HepG2 (cell line): Measurements from ENCODE around the gene ECHS1. TPM values are rescaled to one million over a fixed set of nuclear protein-coding genes. Genes with fewer than 3 reads are reported as not detected.

Experiments used
- GFI1 ChIP-seq: sonication (generic); formaldehyde crosslinking; IDR thresholded peaks from 2 replicates; pipeline ENCODE4 v1.5.0; 2020; ENCODE audit warnings: missing genetic modification reagents, mild to moderate bottlenecking, borderline replicate concordance
- HNF1A ChIP-seq, 2 experiments: sonication (generic) in 1 of 2; formaldehyde crosslinking in 1 of 2; IDR thresholded peaks; 2 replicates each; pipeline versions ENCODE4 v1.4.0 to v1.6.1; 2016 to 2020; ENCODE audit warnings: borderline replicate concordance in 1 of 2, low read depth in 1 of 2, mild to moderate bottlenecking in 1 of 2, missing genetic modification reagents in 1 of 2
- MEIS1 ChIP-seq: sonication (generic); formaldehyde crosslinking; IDR thresholded peaks from 2 replicates; pipeline ENCODE4 v1.9.0; 2021; ENCODE audit warnings: mild to moderate bottlenecking, missing genetic modification reagents, moderate library complexity, borderline replicate concordance
- NR1H2 ChIP-seq: sonication (generic); formaldehyde crosslinking; IDR thresholded peaks from 2 replicates; pipeline ENCODE4 v1.8.1; 2022; ENCODE audit warnings: low read depth, missing genetic modification reagents, borderline replicate concordance
- POGK ChIP-seq: sonication (generic); formaldehyde crosslinking; conservative IDR thresholded peaks from 2 replicates; pipeline ENCODE4 v1.8.0; 2022; ENCODE audit warnings: mild to moderate bottlenecking, moderate library complexity, missing genetic modification reagents
- SOX6 ChIP-seq, 2 experiments: fragments of 450-650 bp in 1 of 2; sonication (generic) in 1 of 2; formaldehyde crosslinking in 1 of 2; IDR thresholded peaks; 2 replicates each; pipeline versions ENCODE4 v1.4.0 to v1.6.1; 2017 to 2020; ENCODE audit warnings: antibody characterized with exemption in 1 of 2, mild to moderate bottlenecking in 1 of 2, missing genetic modification reagents in 1 of 2
- TCF12 ChIP-seq, 2 experiments: fragments of 450-650 bp in 1 of 2; sonication (generic) in 1 of 2; formaldehyde crosslinking in 1 of 2; IDR thresholded peaks; 2 replicates each; pipeline versions ENCODE4 v1.6.1 to v1.8.0; 2017 to 2022; ENCODE audit warnings: antibody characterized with exemption in 1 of 2, mild to moderate bottlenecking in 1 of 2, missing genetic modification reagents in 1 of 2, moderate library complexity in 1 of 2
- ZBTB39 ChIP-seq: sonication (generic); formaldehyde crosslinking; IDR thresholded peaks from 2 replicates; pipeline ENCODE4 v1.5.0; 2020; ENCODE audit warnings: missing genetic modification reagents
- ZBTB7A ChIP-seq: sonication (generic); formaldehyde crosslinking; IDR thresholded peaks from 2 replicates; pipeline ENCODE4 v1.8.0; 2022; ENCODE audit warnings: mild to moderate bottlenecking, missing genetic modification reagents
- ZNF318 ChIP-seq: sonication (generic); formaldehyde crosslinking; IDR thresholded peaks from 2 replicates; pipeline ENCODE4 v1.4.0; 2020; ENCODE audit warnings: mild to moderate bottlenecking, missing genetic modification reagents
- ZNF816 ChIP-seq: sonication (generic); formaldehyde crosslinking; IDR thresholded peaks from 2 replicates; pipeline ENCODE4 v1.8.0; 2022; ENCODE audit warnings: missing genetic modification reagents, mild to moderate bottlenecking, borderline replicate concordance
- polyA plus RNA-seq, 8 experiments: library from polyadenylated mRNA; depleted of rRNA in 3 of 8; stranded (reverse) in 7 of 8; unstranded in 1 of 8; fragments of >200 nt; fragmentation: Illumina TruSeq in 4 of 8; extraction: Trizol in 4 of 8; gene quantifications; 2 replicates each; pipeline versions ENCODE4 v1.2.1 to v1.2.3, GENCODE V29; 2011 to 2016; ENCODE audit warnings: low read depth in 4 of 8, missing spikeins in 1 of 8, mixed read lengths in 1 of 8; ENCODE audit not compliant: insufficient read depth in 1 of 8
- total RNA-seq, 5 experiments: library from RNA; depleted of rRNA; stranded (reverse); fragments of >200 nt; fragmentation: Illumina TruSeq; extraction: Trizol; gene quantifications; 2 replicates each; pipeline ENCODE4 v1.2.3, GENCODE V29; 2016; ENCODE audit warnings: low read depth in 1 of 5

ECHS1 gene
- total and polyA plus RNA-seq, 2 of the 13 experiments (the other 11 are each of a cell fraction or from before 2014, with no cell fraction given), result 32.7 to 195 TPM

GRCh38 chr10:133358925-133359310 is 14.2 kb downstream of the ECHS1 start (continued):
- TF ChIP-seq ZBTB39 (CRISPR knock-in tag) (no peak), NR1H2 (CRISPR knock-in tag) (no peak), ZNF318 (CRISPR knock-in tag) (no peak), GFI1 (no peak), SOX6 (IDR thresholded peaks at IDR 0.05) (no peak), SOX6 (CRISPR knock-in tag; IDR thresholded peaks at IDR 0.05) (no peak; the same call in 1 of the 2 replicates), MEIS1 (CRISPR knock-in tag) (0 out of 2 replicates have a peak, but pooled peaks have one; percentile 3), TCF12 (IDR thresholded peaks at IDR 0.05) (no peak), TCF12 (CRISPR knock-in tag; IDR thresholded peaks at IDR 0.05) (no peak), ZBTB7A (no peak), POGK (no peak), ZNF816 (CRISPR knock-in tag) (no peak), HNF1A (IDR thresholded peaks at IDR 0.05; ENCODE audit: low read depth) (no peak), HNF1A (CRISPR knock-in tag; IDR thresholded peaks at IDR 0.05; ENCODE audit: borderline replicate concordance) (no peak)
